Adrenal gland (tissue), 12 donors: ENCODE data around the gene SHH. TPM values are rescaled to one million over a fixed set of nuclear protein-coding genes. Genes with fewer than 3 reads are reported as not detected.

ENCODE experiments used
- DNase-seq, 7 donors: peaks; one replicate each; pipeline ENCODE4 v3.0.0-alpha.2; 2019 to 2020
- H3K27ac ChIP-seq, 5 donors: fragments of 200-600 bp; sonication (generic) in 4 of 5; 1 replicate in 3 of 5; 2 replicates in 2 of 5; pipeline versions ENCODE4 v1.5.1 to v1.8.0; 2016 to 2020; ENCODE audit warnings: mild to moderate bottlenecking in 1 of 5
- H3K27me3 ChIP-seq: fragments of 200-600 bp; 2 replicates; pipeline ENCODE4 v1.8.0; 2021
- H3K36me3 ChIP-seq, 2 donors: fragments of 200-600 bp; replicated peaks in 1 of 2; 1 replicate in 1 of 2; 2 replicates in 1 of 2; pipeline versions ENCODE4 v1.5.1 to v1.8.0; 2018 to 2022
- H3K4me1 ChIP-seq, 2 donors: fragments of 200-600 bp; replicated peaks in 1 of 2; 1 replicate in 1 of 2; 2 replicates in 1 of 2; pipeline versions ENCODE4 v1.5.1 to v1.8.0; 2018 to 2021
- H3K4me3 ChIP-seq, 4 donors: fragments of 200-600 bp; sonication (generic) in 3 of 4; one replicate each; pipeline ENCODE4 v1.5.1; 2016 to 2018
- H3K9me3 ChIP-seq, 3 donors: fragments of 200-600 bp; sonication (generic) in 1 of 3; replicated peaks in 1 of 3; 1 replicate in 2 of 3; 2 replicates in 1 of 3; pipeline versions ENCODE4 v1.5.1 to v1.8.0; 2016 to 2021
- POLR2A ChIP-seq, 2 donors: fragments of 450-650 bp; IDR thresholded peaks; one replicate each; pipeline ENCODE4 v1.6.1; 2017; ENCODE audit warnings: antibody characterized with exemption in 2 of 2, mild to moderate bottlenecking in 2 of 2, moderate library complexity in 1 of 2
- WGBS, 4 donors: extraction: QIAGEN DNeasy Blood & Tissue Kit in 2 of 4; methylation state at CpG; one replicate each; pipeline versions ENCODE4 v1.1.5 to v1.1.7; 2013 to 2017; 5-methylcytosine and 5-hydroxymethylcytosine counted together
- intact Hi-C, 2 donors: fragments of 100-400 bp; cut with DNase I; formaldehyde crosslinking; loops; one replicate each; pipeline versions ENCODE4 v1.14.1 to v1.15.0; 2022 to 2023
- polyA plus RNA-seq, 3 donors: library from polyadenylated mRNA; stranded (reverse); fragments of 200-250 nt in 2 of 3; fragments of 350-450 nt in 1 of 3; fragmentation: Illumina TruSeq in 1 of 3; extraction: RNeasy Lipid Tissue Mini Kit (QIAGEN cat#74804) in 1 of 3; gene quantifications; one replicate each; pipeline ENCODE4 v1.2.3, GENCODE V29; 2013 to 2014
- total RNA-seq, 9 donors: library from RNA; depleted of rRNA in 4 of 9; stranded (reverse); fragments of >200 nt in 4 of 9; fragments of 120-200 nt in 1 of 9; fragmentation: NEBNext Ultra II Directional in 1 of 9; extraction: Animal tissue kit (Norgen Biotek cat#: 25700) in 1 of 9; gene quantifications; one replicate each; pipeline versions ENCODE4 v1.1.0 to v1.2.4, GENCODE V29; 2013 to 2023
- TF ChIP-seq, protein P1 (sequence below), 6 experiments: fragments of 450-650 bp in 4 of 6; fragments of 200-600 bp in 2 of 6; sonication (generic) in 1 of 6; IDR thresholded peaks; 1 replicate in 5 of 6; 2 replicates in 1 of 6; pipeline versions ENCODE4 v1.5.1 to v1.8.0; 2016 to 2021; ENCODE audit warnings: antibody characterized with exemption in 6 of 6, mild to moderate bottlenecking in 2 of 6, moderate library complexity in 1 of 6
- donor health status: healthy with polysubstance abuse.
- donor health status: Bipolar disorder and iron deficiency.
- donor health status: DM: yes; HTN: yes; CAD: no.
- donor health status: DM: no; HTN: no; CAD: no.
- donor health status: DM: no; HTN: no; CAD: no.
- donor health status: DM: yes; HTN: yes; CAD: no.

The SHH gene
- total and polyA plus RNA-seq, 12 donors, result 2.1 to 38.0 (median 11.0) TPM

DNA sequence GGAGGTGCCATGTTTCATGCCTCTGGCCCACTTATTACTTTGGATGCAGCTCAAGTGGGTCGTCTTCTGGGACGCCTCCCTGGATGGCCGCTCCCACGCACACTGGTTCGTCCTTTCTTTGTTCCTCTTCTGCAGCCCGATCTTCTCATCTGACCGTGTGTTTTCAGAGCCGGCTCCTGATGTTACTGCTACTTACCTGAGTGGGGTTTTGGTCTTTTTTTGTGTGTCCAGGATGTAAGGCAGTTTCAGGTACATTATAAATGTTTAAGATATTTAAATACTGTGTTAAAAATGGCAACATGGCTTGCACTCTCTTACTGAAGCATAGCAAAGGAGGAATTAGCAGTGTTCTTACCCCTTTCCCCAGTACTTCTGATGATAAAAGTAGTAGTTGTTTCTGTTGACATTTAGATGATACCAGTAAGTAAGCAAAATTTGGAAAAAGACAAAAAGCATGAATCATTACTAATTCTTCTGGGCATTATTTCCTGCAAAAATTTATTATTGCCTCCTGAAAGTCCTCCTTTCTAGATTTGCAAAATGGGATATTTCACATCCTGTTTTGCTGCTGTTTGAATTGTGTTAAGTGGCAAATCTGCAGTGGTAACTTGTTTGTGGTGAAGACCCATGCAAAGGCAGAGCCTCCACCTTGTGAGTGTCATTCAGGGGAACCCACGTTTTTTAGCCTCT is 59.4 kb downstream of the SHH start:
- no peaks in the 10 kb centered on the region for H3K36me3 ChIP-seq
- H3K9me3 ChIP-seq, result no peaks in the 10 kb centered on the region
- H3K27me3 ChIP-seq, result no peaks in the 10 kb centered on the region
- no peak overlapping the region for H3K4me3 ChIP-seq
- DNase-seq, result no peak
- no peak overlapping the region for H3K27ac ChIP-seq
- intact Hi-C loops, result no loop called here
- H3K4me1 ChIP-seq, result peaks cover 18 to 62% of the 10 kb centered on the region in 2 donors
- 80 to 87% (median 84%) methylated on average over 9 of the region's 9 CpGs for WGBS, 4 donors
- no peak for TF ChIP-seq POLR2A (IDR thresholded peaks at IDR 0.05)
- TF ChIP-seq, protein P1, sequence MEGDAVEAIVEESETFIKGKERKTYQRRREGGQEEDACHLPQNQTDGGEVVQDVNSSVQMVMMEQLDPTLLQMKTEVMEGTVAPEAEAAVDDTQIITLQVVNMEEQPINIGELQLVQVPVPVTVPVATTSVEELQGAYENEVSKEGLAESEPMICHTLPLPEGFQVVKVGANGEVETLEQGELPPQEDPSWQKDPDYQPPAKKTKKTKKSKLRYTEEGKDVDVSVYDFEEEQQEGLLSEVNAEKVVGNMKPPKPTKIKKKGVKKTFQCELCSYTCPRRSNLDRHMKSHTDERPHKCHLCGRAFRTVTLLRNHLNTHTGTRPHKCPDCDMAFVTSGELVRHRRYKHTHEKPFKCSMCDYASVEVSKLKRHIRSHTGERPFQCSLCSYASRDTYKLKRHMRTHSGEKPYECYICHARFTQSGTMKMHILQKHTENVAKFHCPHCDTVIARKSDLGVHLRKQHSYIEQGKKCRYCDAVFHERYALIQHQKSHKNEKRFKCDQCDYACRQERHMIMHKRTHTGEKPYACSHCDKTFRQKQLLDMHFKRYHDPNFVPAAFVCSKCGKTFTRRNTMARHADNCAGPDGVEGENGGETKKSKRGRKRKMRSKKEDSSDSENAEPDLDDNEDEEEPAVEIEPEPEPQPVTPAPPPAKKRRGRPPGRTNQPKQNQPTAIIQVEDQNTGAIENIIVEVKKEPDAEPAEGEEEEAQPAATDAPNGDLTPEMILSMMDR (IDR thresholded peaks at IDR 0.05), result no peak

DNA sequence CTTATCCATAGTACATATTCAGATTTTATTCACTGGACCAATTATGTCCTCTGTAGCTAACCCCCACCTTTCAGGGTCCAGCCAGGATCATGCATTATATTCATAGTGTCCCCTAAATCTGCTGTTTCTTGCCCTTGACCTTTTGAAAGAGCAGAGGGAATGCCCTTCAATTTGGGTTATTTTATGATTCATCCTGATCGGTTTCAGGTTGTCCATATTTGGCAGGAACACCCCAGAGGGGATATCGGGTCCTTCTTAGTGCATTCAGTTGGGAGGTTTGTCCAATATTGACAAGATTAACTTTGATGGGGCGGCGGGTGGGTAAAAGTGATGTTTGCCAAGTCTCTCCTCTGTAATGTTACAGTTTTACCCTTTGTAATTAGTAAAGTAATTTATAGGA is 60.9 kb downstream of the SHH start:
- WGBS, 4 donors, result 66 to 70% (median 68%) methylated on average over 4 of the region's 4 CpGs
- intact Hi-C loops, result no loop called here

GRCh38 chr7:155750255-155751125 is 61.8 kb downstream of the SHH start:
- H3K4me3 ChIP-seq, result no peak overlapping the region
- TF ChIP-seq POLR2A (IDR thresholded peaks at IDR 0.05), result no peak
- TF ChIP-seq, protein P1 (IDR thresholded peaks at IDR 0.05), result no peak
- 78 to 81% (median 81%) methylated on average over 5 of the region's 5 CpGs for WGBS, 4 donors
- no peak for DNase-seq
- H3K4me1 ChIP-seq, result peaks cover 19 to 77% of the 10 kb centered on the region in 2 donors
- intact Hi-C loops, result no loop called here
- no peaks in the 10 kb centered on the region for H3K27me3 ChIP-seq
- H3K9me3 ChIP-seq, result no peaks in the 10 kb centered on the region
- peaks cover 0 to 11% of the 10 kb centered on the region in 2 donors for H3K36me3 ChIP-seq
- no peak overlapping the region for H3K27ac ChIP-seq

More for the DNA sequence above, 60.9 kb downstream of the SHH start:
- no peak for TF ChIP-seq POLR2A (IDR thresholded peaks at IDR 0.05)
- TF ChIP-seq, protein P1 (IDR thresholded peaks at IDR 0.05), result no peak
- no peak for DNase-seq
- no peak overlapping the region for H3K27ac ChIP-seq
- no peaks in the 10 kb centered on the region for H3K9me3 ChIP-seq
- H3K4me1 ChIP-seq, result peaks cover 18 to 77% of the 10 kb centered on the region in 2 donors
- H3K4me3 ChIP-seq, result no peak overlapping the region
- no peaks in the 10 kb centered on the region for H3K27me3 ChIP-seq
- peaks cover 0 to 5% of the 10 kb centered on the region in 2 donors for H3K36me3 ChIP-seq

Other genes with a start within 250 kb of the SHH start
- 10 to 100 TPM; 10.3 to 57.1 (median 37.8) TPM for gene RBM33, start 167.8 kb downstream of the SHH start, total RNA-seq
- gene RBM33, start 167.8 kb downstream of the SHH start, polyA plus RNA-seq, result 10 to 100 TPM; 10.7 to 36.8 (median 20.3) TPM